HEK293 (cell line): ENCODE results near the gene TC2N.

Experiments
- HOXD13 ChIP-seq: sonication (generic); formaldehyde crosslinking; IDR thresholded peaks from 2 replicates; pipeline ENCODE4 v1.8.0; 2022; ENCODE audit warnings: missing genetic modification reagents, borderline replicate concordance
- ZNF280D ChIP-seq: fragments of 450-650 bp; formaldehyde crosslinking; IDR thresholded peaks from 2 replicates; pipeline ENCODE4 v1.5.1; 2016; ENCODE audit warnings: missing biosample characterization, missing genetic modification characterization
- ZNF37A ChIP-seq: fragments of 450-650 bp; IDR thresholded peaks from 2 replicates; pipeline ENCODE4 v1.5.1; 2018; ENCODE audit warnings: missing biosample characterization, missing genetic modification characterization
- ZNF600 ChIP-seq: fragments of 450-650 bp; formaldehyde crosslinking; IDR thresholded peaks from 2 replicates; pipeline ENCODE4 v1.5.1; 2016; ENCODE audit warnings: missing biosample characterization, missing genetic modification characterization
- ZNF610 ChIP-seq: fragments of 450-650 bp; formaldehyde crosslinking; IDR thresholded peaks from 2 replicates; pipeline ENCODE4 v1.5.1; 2016; ENCODE audit warnings: missing biosample characterization, missing genetic modification characterization, borderline replicate concordance
- ZNF792 ChIP-seq: fragments of 450-650 bp; formaldehyde crosslinking; IDR thresholded peaks from 2 replicates; pipeline ENCODE4 v1.5.1; 2016; ENCODE audit warnings: missing biosample characterization, missing genetic modification characterization
- ZSCAN23 ChIP-seq: fragments of 450-650 bp; formaldehyde crosslinking; IDR thresholded peaks from 2 replicates; pipeline ENCODE4 v1.5.1; 2016; ENCODE audit warnings: missing biosample characterization, missing genetic modification characterization
- ZXDB ChIP-seq: fragments of 450-650 bp; formaldehyde crosslinking; IDR thresholded peaks from 2 replicates; pipeline ENCODE4 v1.5.1; 2016; ENCODE audit warnings: missing biosample characterization, missing genetic modification characterization
- TF ChIP-seq, protein P1 (sequence below): fragments of 450-650 bp; formaldehyde crosslinking; IDR thresholded peaks from 2 replicates; pipeline ENCODE4 v1.5.1; 2016; ENCODE audit warnings: missing biosample characterization, missing genetic modification characterization

DNA sequence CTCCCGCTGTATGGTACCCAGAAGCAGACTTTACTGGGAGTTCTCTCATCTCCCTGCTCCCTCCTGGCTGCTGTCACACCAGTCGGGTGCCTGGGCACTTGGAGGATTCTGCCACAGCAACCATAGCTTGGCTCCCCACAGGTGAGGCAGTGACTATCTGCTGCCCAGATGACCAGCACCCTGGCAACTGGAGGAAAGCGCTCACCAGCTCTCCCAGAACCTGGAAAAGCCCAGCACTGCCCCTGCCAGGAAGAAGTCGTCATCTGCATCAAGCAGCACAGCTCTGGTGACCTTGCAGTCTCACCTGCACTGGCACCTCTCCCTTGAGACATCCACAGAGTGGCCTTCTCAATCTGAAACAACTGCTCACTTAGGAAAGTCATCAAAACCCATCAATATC, 31.9 kb upstream of the TC2N start:
- TF ChIP-seq, protein P1, sequence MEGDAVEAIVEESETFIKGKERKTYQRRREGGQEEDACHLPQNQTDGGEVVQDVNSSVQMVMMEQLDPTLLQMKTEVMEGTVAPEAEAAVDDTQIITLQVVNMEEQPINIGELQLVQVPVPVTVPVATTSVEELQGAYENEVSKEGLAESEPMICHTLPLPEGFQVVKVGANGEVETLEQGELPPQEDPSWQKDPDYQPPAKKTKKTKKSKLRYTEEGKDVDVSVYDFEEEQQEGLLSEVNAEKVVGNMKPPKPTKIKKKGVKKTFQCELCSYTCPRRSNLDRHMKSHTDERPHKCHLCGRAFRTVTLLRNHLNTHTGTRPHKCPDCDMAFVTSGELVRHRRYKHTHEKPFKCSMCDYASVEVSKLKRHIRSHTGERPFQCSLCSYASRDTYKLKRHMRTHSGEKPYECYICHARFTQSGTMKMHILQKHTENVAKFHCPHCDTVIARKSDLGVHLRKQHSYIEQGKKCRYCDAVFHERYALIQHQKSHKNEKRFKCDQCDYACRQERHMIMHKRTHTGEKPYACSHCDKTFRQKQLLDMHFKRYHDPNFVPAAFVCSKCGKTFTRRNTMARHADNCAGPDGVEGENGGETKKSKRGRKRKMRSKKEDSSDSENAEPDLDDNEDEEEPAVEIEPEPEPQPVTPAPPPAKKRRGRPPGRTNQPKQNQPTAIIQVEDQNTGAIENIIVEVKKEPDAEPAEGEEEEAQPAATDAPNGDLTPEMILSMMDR (tag by site-specific recombination) = 0 out of 2 replicates have a peak, but pooled peaks have one; percentile 12
- TF ChIP-seq ZNF37A (tag by site-specific recombination) = no peak
- TF ChIP-seq ZNF792 (tag by site-specific recombination) = no peak
- TF ChIP-seq ZNF600 (tag by site-specific recombination) = no peak
- TF ChIP-seq ZXDB = no peak
- TF ChIP-seq ZNF610 (tag by site-specific recombination) = no peak
- TF ChIP-seq HOXD13 (CRISPR knock-in tag) = no peak
- TF ChIP-seq ZSCAN23 (tag by site-specific recombination) = no peak
- no peak for TF ChIP-seq ZNF280D
